Gastrocnemius medialis (tissue), 4 donors: ENCODE results near the gene RNF213. TPM values are rescaled to one million over a fixed set of nuclear protein-coding genes. Genes with fewer than 3 reads are reported as not detected.

Experiments
- ATAC-seq, 2 donors: fragments of 150-250 bp; one replicate each; pipeline ENCODE4 v1.9.1; 2016
- DNase-seq, 2 donors: peaks; one replicate each; pipeline ENCODE4 v3.0.0-alpha.2; 2019
- H3K27ac ChIP-seq, 4 donors: fragments of 200-600 bp; sonication (generic); 1 replicate in 1 of 4; 2 replicates in 3 of 4; pipeline ENCODE4 v1.5.1; 2016 to 2018; ENCODE audit warnings: mild to moderate bottlenecking in 2 of 4, moderate library complexity in 1 of 4
- H3K27me3 ChIP-seq, 3 donors: fragments of 200-600 bp; sonication (generic) in 2 of 3; 1 replicate in 1 of 3; 2 replicates in 2 of 3; pipeline versions ENCODE4 v1.5.1 to v1.6.0; 2016 to 2019; ENCODE audit warnings: mild to moderate bottlenecking in 1 of 3, moderate library complexity in 1 of 3
- H3K36me3 ChIP-seq, 2 donors: fragments of 200-600 bp; sonication (generic) in 1 of 2; one replicate each; pipeline ENCODE4 v1.5.1; 2017 to 2018
- H3K4me1 ChIP-seq, 2 donors: fragments of 200-600 bp; sonication (generic) in 1 of 2; one replicate each; pipeline ENCODE4 v1.5.1; 2016 to 2017; ENCODE audit warnings: mild to moderate bottlenecking in 2 of 2
- H3K4me3 ChIP-seq, 4 donors: fragments of 200-600 bp; sonication (generic) in 3 of 4; 1 replicate in 1 of 4; 2 replicates in 3 of 4; pipeline ENCODE4 v1.5.1; 2016 to 2019; ENCODE audit warnings: mild to moderate bottlenecking in 2 of 4
- H3K9me3 ChIP-seq, 3 donors: fragments of 200-600 bp; sonication (generic) in 2 of 3; 1 replicate in 1 of 3; 2 replicates in 2 of 3; pipeline ENCODE4 v1.5.1; 2016 to 2019
- CTCF ChIP-seq, 5 experiments: fragments of 450-650 bp in 3 of 5; fragments of 200-600 bp in 2 of 5; sonication (generic) in 2 of 5; IDR thresholded peaks in 4 of 5; conservative IDR thresholded peaks in 1 of 5; 1 replicate in 4 of 5; 2 replicates in 1 of 5; pipeline ENCODE4 v1.5.1; 2016 to 2019; ENCODE audit warnings: antibody characterized with exemption in 5 of 5, mild to moderate bottlenecking in 3 of 5, moderate library complexity in 3 of 5
- POLR2A ChIP-seq, 2 donors: fragments of 450-650 bp; IDR thresholded peaks; one replicate each; pipeline ENCODE4 v1.6.1; 2017; ENCODE audit warnings: antibody characterized with exemption in 2 of 2, mild to moderate bottlenecking in 2 of 2, moderate library complexity in 2 of 2
- in situ Hi-C, 4 donors: fragments of 200-750 bp; cut with MboI; loops; one replicate each; pipeline versions ENCODE4 v1.15.0 to v1.8.0; 2017; ENCODE audit warnings: low sequenced_read_pairs in 4 of 4
- intact Hi-C: fragments of 100-400 bp; cut with DNase I; formaldehyde crosslinking; loops from one replicate; pipeline ENCODE4 v1.15.1; 2023; ENCODE audit warnings: low total_unique reads
- total RNA-seq, 4 donors: library from RNA; depleted of rRNA; stranded (reverse); fragments of >200 nt; gene quantifications; one replicate each; pipeline versions ENCODE4 v1.1.0 to v1.2.3, GENCODE V29; 2016

Gene RNF213
- total RNA-seq, 4 donors from 2014 or later = 24.1 to 51.8 (median 28.6) TPM

DNA sequence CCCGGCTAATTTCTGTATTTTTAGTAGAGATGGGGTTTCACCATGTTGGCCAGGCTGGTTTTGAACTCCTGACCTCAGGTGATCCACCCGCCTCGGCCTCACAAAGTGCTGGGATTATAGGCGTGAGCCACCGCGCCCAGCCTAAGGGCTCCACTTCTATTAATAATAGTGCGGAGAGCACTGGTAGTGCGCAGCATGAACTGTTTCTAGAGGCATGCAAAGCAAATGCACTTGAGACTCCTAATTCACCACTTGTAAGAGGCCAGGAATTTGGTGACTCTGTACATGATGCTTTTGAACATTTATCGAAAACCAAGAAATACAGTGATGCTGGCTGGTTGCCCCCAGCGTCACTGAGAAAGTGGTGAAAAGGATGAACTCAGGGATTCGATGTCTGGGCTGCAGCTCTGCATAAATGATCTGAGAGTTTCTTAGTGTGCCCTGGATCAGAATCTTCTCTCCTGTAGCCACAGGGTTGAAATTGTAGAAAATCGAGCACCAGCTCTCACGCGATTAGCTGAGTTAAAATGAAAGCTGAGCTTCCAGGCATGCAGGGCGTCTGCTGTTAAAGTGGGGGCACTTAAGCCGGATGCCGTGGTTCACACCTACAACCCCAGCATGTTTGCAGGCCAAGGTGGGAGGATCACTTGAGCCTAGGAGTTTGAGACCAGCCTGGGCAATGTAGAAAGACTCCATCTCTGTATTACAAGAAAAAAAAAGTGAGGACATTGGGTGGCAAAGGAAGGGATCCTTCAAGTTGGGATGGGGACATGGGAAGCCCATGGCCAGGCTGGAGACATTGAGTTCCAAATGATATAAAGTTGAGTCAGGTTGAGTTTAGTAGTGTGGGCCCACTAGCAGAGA lies 4.8 kb downstream of the RNF213 start:
- intact Hi-C loops = loop anchor here (10.0 kb wide), 1 partner anchor 261 kb away; no protein-coding TSS in a partner anchor
- Histone ChIP-seq H3K27ac (no peak overlapping the region), H3K36me3 (peaks cover 0 to 16% of the 10 kb centered on the region in 2 donors), H3K4me3 (no peak overlapping the region), H3K27me3 (no peaks in the 10 kb centered on the region), H3K9me3 (no peaks in the 10 kb centered on the region), H3K4me1 (peaks cover 23 to 29% of the 10 kb centered on the region in 2 donors)
- TF ChIP-seq CTCF (IDR thresholded peaks at IDR 0.05 in 4 of 5, conservative IDR thresholded peaks at IDR 0.05 in 1 of 5) (no peak), POLR2A (IDR thresholded peaks at IDR 0.05) (no peak)
- in situ Hi-C loops = no loop called here
- no peak for DNase-seq
- ATAC-seq = no peak

GRCh38 chr17:80267391-80267790 lies 6.7 kb downstream of the RNF213 start:
- intact Hi-C loops (loop anchor here (10.0 kb wide), 1 partner anchor 263 kb away; no protein-coding TSS in a partner anchor), in situ Hi-C loops (no loop called here)
- Histone ChIP-seq H3K27me3 (no peaks in the 10 kb centered on the region), H3K4me1 (peaks cover 14 to 18% of the 10 kb centered on the region in 2 donors), H3K36me3 (peaks cover 0 to 16% of the 10 kb centered on the region in 2 donors), H3K4me3 (no peak overlapping the region), H3K9me3 (no peaks in the 10 kb centered on the region), H3K27ac (no peak overlapping the region)
- no peak for DNase-seq
- ATAC-seq = no peak
- TF ChIP-seq CTCF (IDR thresholded peaks at IDR 0.05 in 4 of 5, conservative IDR thresholded peaks at IDR 0.05 in 1 of 5) (no peak), POLR2A (IDR thresholded peaks at IDR 0.05) (no peak)

DNA sequence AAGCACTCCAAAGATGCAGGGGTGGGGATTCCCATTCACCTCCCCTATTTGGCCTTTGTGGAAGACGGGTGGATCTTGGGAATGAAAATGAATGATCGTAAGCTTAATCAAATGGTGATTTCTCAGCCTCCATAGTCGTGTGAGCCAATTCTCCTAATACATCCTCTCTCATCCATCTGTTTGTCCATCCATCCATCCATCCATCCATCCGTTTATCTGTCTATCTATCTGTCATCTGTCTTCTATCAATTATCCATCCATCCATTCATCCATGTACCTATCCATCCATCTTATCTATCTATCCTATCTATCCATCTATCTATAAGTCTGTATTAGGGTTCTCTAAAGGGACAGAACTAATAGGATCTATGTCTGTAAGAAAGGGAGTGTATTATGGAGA lies 7.8 kb downstream of the RNF213 start:
- no peak for ATAC-seq
- no peak for DNase-seq
- in situ Hi-C loops = no loop called here
- Histone ChIP-seq H3K4me3 (no peak overlapping the region), H3K27me3 (no peaks in the 10 kb centered on the region), H3K9me3 (no peaks in the 10 kb centered on the region), H3K27ac (no peak overlapping the region), H3K36me3 (peaks cover 0 to 16% of the 10 kb centered on the region in 2 donors), H3K4me1 (peaks cover 6 to 8% of the 10 kb centered on the region in 2 donors)
- no peak for TF ChIP-seq POLR2A (IDR thresholded peaks at IDR 0.05)
- TF ChIP-seq CTCF (IDR thresholded peaks at IDR 0.05 in 4 of 5, conservative IDR thresholded peaks at IDR 0.05 in 1 of 5) = no peak
- intact Hi-C loops = loop anchor here (10.0 kb wide), 1 partner anchor 264 kb away; no protein-coding TSS in a partner anchor

- Histone ChIP-seq H3K27me3 (no peaks in the 10 kb centered on the region), H3K4me3 (no peak overlapping the region), H3K27ac (no peak overlapping the region), H3K4me1 (no peaks in the 10 kb centered on the region), H3K36me3 (peaks cover 0 to 23% of the 10 kb centered on the region in 2 donors), H3K9me3 (no peaks in the 10 kb centered on the region)
- TF ChIP-seq POLR2A (IDR thresholded peaks at IDR 0.05) = no peak
- TF ChIP-seq CTCF (IDR thresholded peaks at IDR 0.05 in 4 of 5, conservative IDR thresholded peaks at IDR 0.05 in 1 of 5) = no peak
- intact Hi-C loops (loop anchor here (10.0 kb wide), 1 partner anchor 265 kb away; no protein-coding TSS in a partner anchor), in situ Hi-C loops (no loop called here)
- DNase-seq (no peak), ATAC-seq (no peak)
Observed at GRCh38 chr17:80269405-80269807, 8.8 kb downstream of the RNF213 start.
